Stimulated activated CD8-positive, alpha-beta memory T cell treated with anti-CD3 and anti-CD28 coated beads, Interleukin-7, amount 100 ng/mL, for 4 hours (primary cell): Measurements from ENCODE around the gene ST8SIA3.
"Not testable (repeated sequence)": the region's sequence is repeated elsewhere in the genome, so short reads cannot be mapped to it uniquely, and the experiment has no call there.

Experiments
- DNase-seq, 2 donors: peaks; one replicate each; pipeline ENCODE4 v3.0.0-alpha.2; 2020; ENCODE audit warnings: low read depth in 2 of 2

Gene ST8SIA3

GRCh38 chr18:57366528-57367081 is 14.2 kb downstream of the ST8SIA3 start:
- no peak for DNase-seq

- DNase-seq, result no peak
These were observed 20.1 kb downstream of the ST8SIA3 start for GRCh38 chr18:57372444-57372843.

GRCh38 chr18:57373017-57373416 is 20.7 kb downstream of the ST8SIA3 start:
- no peak for DNase-seq

GRCh38 chr18:57376503-57376902 is 24.1 kb downstream of the ST8SIA3 start:
- DNase-seq, result no peak

- no peak for DNase-seq
These were observed 36.9 kb downstream of the ST8SIA3 start for GRCh38 chr18:57389271-57389670.

- no peak for DNase-seq
These were observed 37.7 kb downstream of the ST8SIA3 start for GRCh38 chr18:57390044-57390443.

- not testable (repeated sequence) for DNase-seq
These were observed 42.4 kb downstream of the ST8SIA3 start for GRCh38 chr18:57394749-57395148.

- not testable (repeated sequence) for DNase-seq
These were observed 44.5 kb downstream of the ST8SIA3 start for GRCh38 chr18:57396831-57397230.

- no peak for DNase-seq
These were observed 45.2 kb downstream of the ST8SIA3 start for GRCh38 chr18:57397440-57398132.

- DNase-seq, result no peak
These were observed 52.0 kb downstream of the ST8SIA3 start for GRCh38 chr18:57404345-57404744.

- no peak for DNase-seq
These were observed 57.3 kb downstream of the ST8SIA3 start for GRCh38 chr18:57409650-57410049.

GRCh38 chr18:57410749-57411148 is 58.4 kb downstream of the ST8SIA3 start:
- DNase-seq, result no peak

GRCh38 chr18:57416542-57416941 is 64.2 kb downstream of the ST8SIA3 start:
- no peak for DNase-seq
